HepG2 (cell line): ENCODE measurements around the gene SNRNP48. TPM values are rescaled to one million over a fixed set of nuclear protein-coding genes. Genes with fewer than 3 reads are reported as not detected.
A peak's percentile ranks its signal among the peaks of the same experiment; 100 is the strongest.

Experiments
- CTCF ChIP-seq: sonication (generic); formaldehyde crosslinking; IDR thresholded peaks from 2 replicates; pipeline ENCODE4 v1.5.0; 2020; ENCODE audit warnings: mild to moderate bottlenecking, missing genetic modification reagents, moderate library complexity
- DNMT3B ChIP-seq: conservative IDR thresholded peaks from 2 replicates; pipeline ENCODE4 v1.6.1; 2016; ENCODE audit warnings: missing biosample characterization, control low read depth
- GLMP ChIP-seq: sonication (generic); formaldehyde crosslinking; IDR thresholded peaks from 2 replicates; pipeline ENCODE4 v1.9.0; 2021; ENCODE audit warnings: missing genetic modification reagents, mild to moderate bottlenecking, borderline replicate concordance
- GMEB1 ChIP-seq: sonication (generic); formaldehyde crosslinking; IDR thresholded peaks from 2 replicates; pipeline ENCODE4 v1.5.1; 2020; ENCODE audit warnings: missing genetic modification reagents, mild to moderate bottlenecking, borderline replicate concordance
- HNRNPK ChIP-seq: fragments of 200-400 bp; formaldehyde crosslinking; IDR thresholded peaks from 2 replicates; pipeline ENCODE4 v1.6.1; 2018; ENCODE audit warnings: low read length, low read depth, moderate library complexity, mild to moderate bottlenecking; ENCODE audit not compliant: poor library complexity, severe bottlenecking
- HOMEZ ChIP-seq: IDR thresholded peaks from 2 replicates; pipeline ENCODE4 v1.6.1; 2016; ENCODE audit warnings: low read depth
- KDM3A ChIP-seq: IDR thresholded peaks from 2 replicates; pipeline ENCODE4 v1.6.1; 2018; ENCODE audit warnings: low read depth, missing compliant biosample characterization
- KMT2B ChIP-seq: IDR thresholded peaks from 2 replicates; pipeline ENCODE4 v1.6.1; 2016; ENCODE audit warnings: missing genetic modification reagents, missing compliant biosample characterization
- SNAI1 ChIP-seq: sonication (generic); formaldehyde crosslinking; IDR thresholded peaks from 2 replicates; pipeline ENCODE4 v1.5.0; 2020; ENCODE audit warnings: mild to moderate bottlenecking, missing genetic modification reagents, borderline replicate concordance
- SRSF4 ChIP-seq: fragments of 200-400 bp; formaldehyde crosslinking; IDR thresholded peaks from one replicate; pipeline ENCODE4 v1.6.1; 2018; ENCODE audit warnings: mild to moderate bottlenecking, low read depth, low read length, moderate library complexity; ENCODE audit not compliant: poor library complexity, severe bottlenecking
- UBTF ChIP-seq: sonication (generic); formaldehyde crosslinking; IDR thresholded peaks from 2 replicates; pipeline ENCODE4 v1.4.0; 2020; ENCODE audit warnings: mild to moderate bottlenecking, missing genetic modification reagents
- ZFP82 ChIP-seq: sonication (generic); formaldehyde crosslinking; IDR thresholded peaks from 2 replicates; pipeline ENCODE4 v1.5.1; 2020; ENCODE audit warnings: mild to moderate bottlenecking, missing genetic modification reagents, borderline replicate concordance
- ZFY ChIP-seq: sonication (generic); formaldehyde crosslinking; IDR thresholded peaks from 2 replicates; pipeline ENCODE4 v1.4.0; 2020; ENCODE audit warnings: missing genetic modification reagents
- ZNF652 ChIP-seq: IDR thresholded peaks from 2 replicates; pipeline ENCODE4 v1.6.1; 2016; ENCODE audit warnings: low read depth, borderline replicate concordance
- ZNF674 ChIP-seq: sonication (generic); formaldehyde crosslinking; IDR thresholded peaks from 2 replicates; pipeline ENCODE4 v1.5.0; 2020; ENCODE audit warnings: low read depth, mild to moderate bottlenecking, missing genetic modification reagents
- ZNF709 ChIP-seq: sonication (generic); formaldehyde crosslinking; IDR thresholded peaks from 2 replicates; pipeline ENCODE4 v1.5.0; 2020; ENCODE audit warnings: mild to moderate bottlenecking, missing genetic modification reagents
- ZNF879 ChIP-seq: sonication (generic); formaldehyde crosslinking; IDR thresholded peaks from 2 replicates; pipeline ENCODE4 v1.8.1; 2023; ENCODE audit warnings: missing genetic modification reagents
- polyA plus RNA-seq, 8 experiments: library from polyadenylated mRNA; depleted of rRNA in 3 of 8; stranded (reverse) in 7 of 8; unstranded in 1 of 8; fragments of >200 nt; fragmentation: Illumina TruSeq in 4 of 8; extraction: Trizol in 4 of 8; gene quantifications; 2 replicates each; pipeline versions ENCODE4 v1.2.1 to v1.2.3, GENCODE V29; 2011 to 2016; ENCODE audit warnings: low read depth in 4 of 8, missing spikeins in 1 of 8, mixed read lengths in 1 of 8; ENCODE audit not compliant: insufficient read depth in 1 of 8
- total RNA-seq, 5 experiments: library from RNA; depleted of rRNA; stranded (reverse); fragments of >200 nt; fragmentation: Illumina TruSeq; extraction: Trizol; gene quantifications; 2 replicates each; pipeline ENCODE4 v1.2.3, GENCODE V29; 2016; ENCODE audit warnings: low read depth in 1 of 5

SNRNP48 gene
- total and polyA plus RNA-seq, 2 of the 13 experiments (the other 11 are each of a cell fraction or from before 2014, with no cell fraction given), result 17.5 to 47.5 TPM

GRCh38 chr6:7561153-7561964, 28.6 kb upstream of the SNRNP48 start (continued):
- TF ChIP-seq GMEB1 (CRISPR knock-in tag), result peak; percentile 71; the same call in 1 of the 2 replicates
- peak; percentile 97 for TF ChIP-seq HOMEZ (CRISPR knock-in tag)
- TF ChIP-seq SRSF4, result no peak
- TF ChIP-seq ZNF709 (CRISPR knock-in tag), result peak; percentile 82; the same call in 1 of the 2 replicates
- TF ChIP-seq ZNF674 (CRISPR knock-in tag), result no peak
- TF ChIP-seq ZFP82 (CRISPR knock-in tag), result peak; percentile 90; the same call in 1 of the 2 replicates
- TF ChIP-seq KDM3A (CRISPR knock-in tag), result peak; percentile 85; the same call in 1 of the 2 replicates
- TF ChIP-seq SNAI1 (CRISPR knock-in tag), result peak; percentile 73; the same call in 1 of the 2 replicates
- TF ChIP-seq HNRNPK, result no peak
- TF ChIP-seq CTCF, result peak; percentile 22; the same call in 1 of the 2 replicates
- peak; percentile 66 for TF ChIP-seq KMT2B (CRISPR knock-in tag)
- TF ChIP-seq ZNF652 (CRISPR knock-in tag), result no peak; the same call in 1 of the 2 replicates
- TF ChIP-seq GLMP (CRISPR knock-in tag), result no peak
- TF ChIP-seq ZFY (CRISPR knock-in tag), result peak; percentile 19; the same call in 1 of the 2 replicates
- TF ChIP-seq DNMT3B (CRISPR knock-in tag), result peak; percentile 74; the same call in 1 of the 2 replicates
- TF ChIP-seq UBTF, result peak; percentile 76
- no peak for TF ChIP-seq ZNF879 (CRISPR knock-in tag)
